AG09309 (cell line): ENCODE measurements around the gene ATG4C.

Experiments
- DNase-seq: peaks from one replicate; pipeline ENCODE4 v3.0.0-alpha.2; 2010; ENCODE audit warnings: low read depth
- H3K4me3 ChIP-seq: 2 replicates; pipeline ENCODE4 v1.5.1; 2011; ENCODE audit warnings: mild to moderate bottlenecking, low read depth, low read length, moderate library complexity; ENCODE audit not compliant: control insufficient read depth
- CTCF ChIP-seq: IDR thresholded peaks from 2 replicates; pipeline ENCODE4 v1.5.1; 2011; ENCODE audit warnings: mild to moderate bottlenecking, low read depth, low read length, inconsistent platforms; ENCODE audit not compliant: insufficient read depth, control insufficient read depth; ENCODE audit errors: missing control alignments

The ATG4C gene

GRCh38 chr1:62856960-62857359 lies 73.0 kb downstream of the ATG4C start:
- DNase-seq, result no peak
- no peak for TF ChIP-seq CTCF
- no peak overlapping the region for H3K4me3 ChIP-seq

GRCh38 chr1:62869217-62869754 lies 85.4 kb downstream of the ATG4C start:
- DNase-seq, result no peak
- TF ChIP-seq CTCF, result no peak
- H3K4me3 ChIP-seq, result no peak overlapping the region

DNA sequence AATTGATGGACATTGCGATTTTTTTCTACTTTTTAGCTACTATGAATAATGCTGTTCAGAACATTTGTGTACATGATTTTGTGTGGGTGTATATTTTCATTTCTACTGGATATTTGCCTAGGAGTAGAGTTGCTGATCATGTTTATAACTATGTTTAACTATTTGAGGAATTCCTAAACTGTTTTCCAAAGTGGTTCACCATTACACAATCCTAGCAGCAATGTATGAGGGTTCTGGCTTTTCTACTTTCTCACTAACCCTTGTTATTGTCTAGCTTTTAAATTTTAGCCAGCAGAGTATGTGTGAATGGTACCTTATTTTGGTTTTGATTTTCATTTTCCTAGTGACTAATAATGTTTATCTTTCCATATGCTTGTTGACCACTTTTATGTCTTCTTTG lies 86.2 kb downstream of the ATG4C start:
- DNase-seq, result no peak
- TF ChIP-seq CTCF, result no peak
- no peak overlapping the region for H3K4me3 ChIP-seq

DNA sequence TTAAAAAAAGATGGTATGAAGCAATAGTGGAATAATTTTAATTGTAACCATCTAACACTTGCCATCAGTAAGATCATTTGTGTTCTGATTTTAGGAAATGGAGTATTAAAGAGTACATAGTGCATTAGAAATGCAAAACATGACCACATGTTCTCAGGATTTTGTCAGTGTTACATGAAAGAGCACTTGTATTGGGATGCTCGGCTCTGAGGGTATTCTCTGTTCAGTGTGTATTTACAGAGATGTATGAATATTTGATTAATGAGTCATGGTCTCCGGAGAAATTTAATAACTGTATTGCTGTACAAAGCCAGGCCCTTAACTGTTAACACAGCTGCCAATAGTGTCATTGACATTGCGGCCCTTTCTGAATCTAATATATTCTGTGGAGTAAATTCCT lies 91.7 kb downstream of the ATG4C start:
- no peak for DNase-seq
- no peak overlapping the region for H3K4me3 ChIP-seq
- no peak for TF ChIP-seq CTCF

GRCh38 chr1:62876535-62876934 lies 92.6 kb downstream of the ATG4C start:
- no peak for TF ChIP-seq CTCF
- DNase-seq, result no peak

DNA sequence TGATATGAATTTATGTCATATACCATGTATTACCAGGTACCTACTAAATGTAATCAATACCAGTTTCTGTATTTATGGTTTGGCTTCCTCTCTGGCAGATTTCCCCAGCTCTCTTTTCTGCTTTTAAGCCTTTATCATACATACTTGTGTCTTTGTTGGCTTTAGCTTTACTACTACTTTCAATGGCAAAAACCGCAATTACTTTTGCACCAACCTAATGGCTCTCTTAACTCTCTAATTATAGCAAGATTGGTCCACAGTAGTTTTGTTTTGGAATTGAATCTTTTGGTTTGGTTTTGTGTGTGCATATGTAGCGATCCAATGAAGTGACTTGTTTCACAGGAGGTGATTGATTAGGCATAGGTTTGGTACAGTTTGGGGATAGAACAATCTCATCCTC lies 93.6 kb downstream of the ATG4C start:
- no peak for DNase-seq
- no peak overlapping the region for H3K4me3 ChIP-seq
- no peak for TF ChIP-seq CTCF

More at GRCh38 chr1:62876535-62876934, 92.6 kb downstream of the ATG4C start:
- no peak overlapping the region for H3K4me3 ChIP-seq

- no peak for DNase-seq
- TF ChIP-seq CTCF, result no peak
- no peak overlapping the region for H3K4me3 ChIP-seq
These were observed 96.0 kb downstream of the ATG4C start for GRCh38 chr1:62879962-62880361.
